HepG2 (cell line): ENCODE results near the gene ARRDC1. TPM values are rescaled to one million over a fixed set of nuclear protein-coding genes. Genes with fewer than 3 reads are reported as not detected.

Experiments
- GATAD2A ChIP-seq: IDR thresholded peaks from 2 replicates; pipeline ENCODE4 v1.6.1; 2016
- HDAC2 ChIP-seq: sonication (generic); formaldehyde crosslinking; IDR thresholded peaks from 2 replicates; pipeline ENCODE4 v1.4.0; 2020; ENCODE audit warnings: missing genetic modification reagents
- POLR2AphosphoS2 ChIP-seq: IDR thresholded peaks from 2 replicates; pipeline ENCODE4 v1.6.1; 2011; ENCODE audit warnings: low read depth, low read length, improper control_type of control experiment
- RELA ChIP-seq: sonication (generic); formaldehyde crosslinking; IDR thresholded peaks from 2 replicates; pipeline ENCODE4 v1.4.0; 2020; ENCODE audit warnings: missing genetic modification reagents
- SATB2 ChIP-seq: sonication (generic); formaldehyde crosslinking; IDR thresholded peaks from 2 replicates; pipeline ENCODE4 v1.5.0; 2020; ENCODE audit warnings: missing genetic modification reagents
- SIX1 ChIP-seq: sonication (generic); formaldehyde crosslinking; IDR thresholded peaks from 2 replicates; pipeline ENCODE4 v1.4.0; 2020; ENCODE audit warnings: missing genetic modification reagents, borderline replicate concordance
- YY1 ChIP-seq: IDR thresholded peaks from 2 replicates; pipeline ENCODE4 v1.6.1; 2011; ENCODE audit warnings: low read length, low read depth, moderate library complexity, mild to moderate bottlenecking; ENCODE audit not compliant: insufficient read depth, insufficient replicate concordance
- ZBTB40 ChIP-seq, 2 experiments: fragments of 450-650 bp in 1 of 2; sonication (generic) in 1 of 2; formaldehyde crosslinking in 1 of 2; IDR thresholded peaks; 2 replicates each; pipeline versions ENCODE4 v1.6.1 to v1.8.0; 2016 to 2022; ENCODE audit warnings: antibody characterized with exemption in 1 of 2, mild to moderate bottlenecking in 1 of 2, missing genetic modification reagents in 1 of 2
- ZFP37 ChIP-seq: sonication (generic); formaldehyde crosslinking; IDR thresholded peaks from 2 replicates; pipeline ENCODE4 v1.4.0; 2020; ENCODE audit warnings: missing genetic modification reagents, borderline replicate concordance
- ZMAT3 ChIP-seq: sonication (generic); formaldehyde crosslinking; conservative IDR thresholded peaks from 2 replicates; pipeline ENCODE4 v1.7.0; 2021; ENCODE audit warnings: missing genetic modification reagents
- ZMYM2 ChIP-seq: sonication (generic); formaldehyde crosslinking; IDR thresholded peaks from 2 replicates; pipeline ENCODE4 v1.8.0; 2022; ENCODE audit warnings: mild to moderate bottlenecking, missing genetic modification reagents
- ZMYM3 ChIP-seq: sonication (generic); formaldehyde crosslinking; IDR thresholded peaks from 2 replicates; pipeline ENCODE4 v1.5.1; 2020; ENCODE audit warnings: mild to moderate bottlenecking, missing genetic modification reagents
- ZNF782 ChIP-seq: sonication (generic); formaldehyde crosslinking; IDR thresholded peaks from 2 replicates; pipeline ENCODE4 v1.4.0; 2020; ENCODE audit warnings: missing genetic modification reagents, mild to moderate bottlenecking, borderline replicate concordance
- polyA plus RNA-seq, 8 experiments: library from polyadenylated mRNA; depleted of rRNA in 3 of 8; stranded (reverse) in 7 of 8; unstranded in 1 of 8; fragments of >200 nt; fragmentation: Illumina TruSeq in 4 of 8; extraction: Trizol in 4 of 8; gene quantifications; 2 replicates each; pipeline versions ENCODE4 v1.2.1 to v1.2.3, GENCODE V29; 2011 to 2016; ENCODE audit warnings: low read depth in 4 of 8, missing spikeins in 1 of 8, mixed read lengths in 1 of 8; ENCODE audit not compliant: insufficient read depth in 1 of 8
- total RNA-seq, 5 experiments: library from RNA; depleted of rRNA; stranded (reverse); fragments of >200 nt; fragmentation: Illumina TruSeq; extraction: Trizol; gene quantifications; 2 replicates each; pipeline ENCODE4 v1.2.3, GENCODE V29; 2016; ENCODE audit warnings: low read depth in 1 of 5
- TF ChIP-seq, protein P1 (sequence below): IDR thresholded peaks from 2 replicates; pipeline ENCODE4 v1.6.1; 2016; ENCODE audit warnings: missing biosample characterization, missing genetic modification reagents, low read depth
- TF ChIP-seq, protein P2 (sequence below): sonication (generic); IDR thresholded peaks from 2 replicates; pipeline ENCODE4 v1.6.1; 2016; ENCODE audit warnings: low read depth, borderline replicate concordance
- TF ChIP-seq, protein P3 (sequence below): IDR thresholded peaks from 2 replicates; pipeline ENCODE4 v1.6.1; 2016; ENCODE audit warnings: low read depth, borderline replicate concordance

ARRDC1 gene
- total and polyA plus RNA-seq, 2 of the 13 experiments (the other 11 are each of a cell fraction or from before 2014, with no cell fraction given) = 21.7 to 44.4 TPM

DNA sequence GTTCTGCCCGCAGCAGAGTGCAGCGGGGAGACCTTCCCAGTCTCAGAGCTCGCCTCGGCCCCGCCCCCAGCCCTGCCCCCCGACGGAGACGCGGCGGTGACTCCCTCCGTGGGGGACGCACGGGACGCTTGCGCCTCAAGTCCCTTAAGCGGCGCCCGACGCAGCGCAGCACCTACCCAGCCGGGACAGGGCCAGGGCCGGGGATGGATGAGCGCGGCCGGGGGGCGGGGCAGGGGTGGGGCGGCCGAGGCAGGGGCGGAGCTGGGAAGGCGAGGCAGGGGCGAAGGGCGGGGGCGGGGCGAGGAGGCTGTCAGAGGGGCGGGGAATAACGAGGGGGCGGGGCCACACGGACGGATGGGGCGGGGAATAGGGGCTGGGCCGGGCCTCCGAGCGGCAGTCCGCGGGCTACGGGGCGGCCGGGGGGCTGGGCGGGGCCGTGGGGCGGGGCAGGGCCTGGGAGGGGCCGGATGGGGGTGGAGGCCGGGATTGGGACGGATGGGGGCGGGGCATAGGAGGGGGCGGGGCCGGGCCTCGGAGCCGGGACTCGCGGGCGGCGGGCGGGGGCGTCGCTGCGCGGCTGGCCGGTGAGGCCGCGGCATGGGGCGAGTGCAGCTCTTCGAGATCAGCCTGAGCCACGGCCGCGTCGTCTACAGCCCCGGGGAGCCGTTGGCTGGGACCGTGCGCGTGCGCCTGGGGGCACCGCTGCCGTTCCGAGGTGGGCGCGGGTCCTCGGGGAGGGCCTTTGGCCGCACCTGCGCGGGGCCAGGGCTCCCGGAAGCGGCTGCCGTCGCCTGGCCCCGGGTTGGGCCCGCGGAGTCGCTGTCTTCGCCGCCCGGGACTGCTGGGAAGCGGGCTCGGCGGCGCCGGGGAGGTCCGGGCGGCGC is at the start of gene ARRDC1 (continued):
- no peak for TF ChIP-seq ZBTB40 (IDR thresholded peaks at IDR 0.05)
- no peak for TF ChIP-seq ZBTB40 (CRISPR knock-in tag; IDR thresholded peaks at IDR 0.05)
- no peak for TF ChIP-seq ZFP37 (CRISPR knock-in tag)
- TF ChIP-seq ZNF782 (CRISPR knock-in tag) = no peak; the same call in 1 of the 2 replicates
- TF ChIP-seq ZMAT3 (CRISPR knock-in tag) = no peak
- no peak for TF ChIP-seq ZMYM3
- no peak for TF ChIP-seq SATB2 (CRISPR knock-in tag)
- TF ChIP-seq, protein P1, sequence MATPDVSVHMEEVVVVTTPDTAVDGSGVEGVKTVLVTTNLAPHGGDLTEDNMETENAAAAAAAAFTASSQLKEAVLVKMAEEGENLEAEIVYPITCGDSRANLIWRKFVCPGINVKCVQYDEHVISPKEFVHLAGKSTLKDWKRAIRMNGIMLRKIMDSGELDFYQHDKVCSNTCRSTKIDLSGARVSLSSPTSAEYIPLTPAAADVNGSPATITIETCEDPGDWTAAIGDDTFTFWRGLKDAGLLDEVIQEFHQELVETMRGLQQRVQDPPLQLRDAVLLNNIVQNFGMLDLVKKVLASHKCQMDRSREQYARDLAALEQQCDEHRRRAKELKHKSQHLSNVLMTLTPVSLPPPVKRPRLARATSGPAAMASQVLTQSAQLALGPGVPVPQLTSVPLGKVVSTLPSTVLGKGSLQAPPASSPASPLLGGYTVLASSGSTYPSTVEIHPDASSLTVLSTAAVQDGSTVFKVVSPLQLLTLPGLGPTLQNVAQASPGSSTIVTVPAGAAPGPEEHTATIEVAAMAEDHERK = peak; percentile 39; the same call in 1 of the 2 replicates
- no peak for TF ChIP-seq YY1
- TF ChIP-seq SIX1 (CRISPR knock-in tag) = no peak
- TF ChIP-seq, protein P2, sequence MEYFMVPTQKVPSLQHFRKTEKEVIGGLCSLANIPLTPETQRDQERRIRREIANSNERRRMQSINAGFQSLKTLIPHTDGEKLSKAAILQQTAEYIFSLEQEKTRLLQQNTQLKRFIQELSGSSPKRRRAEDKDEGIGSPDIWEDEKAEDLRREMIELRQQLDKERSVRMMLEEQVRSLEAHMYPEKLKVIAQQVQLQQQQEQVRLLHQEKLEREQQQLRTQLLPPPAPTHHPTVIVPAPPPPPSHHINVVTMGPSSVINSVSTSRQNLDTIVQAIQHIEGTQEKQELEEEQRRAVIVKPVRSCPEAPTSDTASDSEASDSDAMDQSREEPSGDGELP = no peak
- TF ChIP-seq, protein P3, sequence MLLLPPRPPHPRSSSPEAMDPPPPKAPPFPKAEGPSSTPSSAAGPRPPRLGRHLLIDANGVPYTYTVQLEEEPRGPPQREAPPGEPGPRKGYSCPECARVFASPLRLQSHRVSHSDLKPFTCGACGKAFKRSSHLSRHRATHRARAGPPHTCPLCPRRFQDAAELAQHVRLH (CRISPR knock-in tag) = no peak
- no peak for TF ChIP-seq POLR2AphosphoS2
- no peak for TF ChIP-seq HDAC2 (CRISPR knock-in tag)
- TF ChIP-seq GATAD2A (CRISPR knock-in tag) = no peak
- TF ChIP-seq RELA (CRISPR knock-in tag) = no peak
- TF ChIP-seq ZMYM2 (CRISPR knock-in tag) = no peak
